H9 (cell line): ENCODE measurements around the gene TUT4. TPM values are rescaled to one million over a fixed set of nuclear protein-coding genes. Genes with fewer than 3 reads are reported as not detected.

ENCODE experiments used
- DNase-seq: peaks from one replicate; pipeline ENCODE4 v3.0.0-alpha.2; 2017
- H2AFZ ChIP-seq: one replicate; pipeline ENCODE4 v1.6.1; 2013; ENCODE audit warnings: mild to moderate bottlenecking, low read length, control low read depth, moderate library complexity
- H2AK5ac ChIP-seq: 2 replicates; pipeline ENCODE4 v1.6.1; 2013; ENCODE audit warnings: low read length, control low read depth, mixed read lengths; ENCODE audit not compliant: insufficient read length
- H2BK120ac ChIP-seq: one replicate; pipeline ENCODE4 v1.6.1; 2013; ENCODE audit warnings: low read depth, mild to moderate bottlenecking, low read length, control low read depth, inconsistent platforms; ENCODE audit not compliant: poor library complexity, severe bottlenecking
- H2BK12ac ChIP-seq: 2 replicates; pipeline ENCODE4 v1.6.1; 2013; ENCODE audit warnings: low read length, control low read depth, mixed read lengths, low read depth; ENCODE audit not compliant: insufficient read length
- H2BK15ac ChIP-seq: 2 replicates; pipeline ENCODE4 v1.6.1; 2013; ENCODE audit warnings: low read depth, low read length, control low read depth
- H2BK20ac ChIP-seq: one replicate; pipeline ENCODE4 v1.6.1; 2013; ENCODE audit warnings: low read depth, mild to moderate bottlenecking, low read length, control low read depth, inconsistent platforms; ENCODE audit not compliant: poor library complexity, severe bottlenecking
- H2BK5ac ChIP-seq: 2 replicates; pipeline ENCODE4 v1.6.1; 2013; ENCODE audit warnings: low read length, control low read depth, mixed read lengths; ENCODE audit not compliant: insufficient read length
- H3K14ac ChIP-seq: 2 replicates; pipeline ENCODE4 v1.6.1; 2013; ENCODE audit warnings: low read length, control low read depth; ENCODE audit not compliant: insufficient read depth
- H3K18ac ChIP-seq: 2 replicates; pipeline ENCODE4 v1.6.1; 2013; ENCODE audit warnings: low read depth, mild to moderate bottlenecking, mixed read lengths, low read length, control low read depth; ENCODE audit not compliant: insufficient read length
- H3K23ac ChIP-seq: 2 replicates; pipeline ENCODE4 v1.6.1; 2013; ENCODE audit warnings: low read length, control low read depth, mixed read lengths, low read depth; ENCODE audit not compliant: insufficient read length
- H3K23me2 ChIP-seq: 2 replicates; pipeline ENCODE4 v1.6.1; 2013; ENCODE audit warnings: low read depth, mild to moderate bottlenecking, mixed read lengths, low read length, control low read depth; ENCODE audit not compliant: insufficient read length, poor library complexity, severe bottlenecking
- H3K27ac ChIP-seq: 2 replicates; pipeline ENCODE4 v1.5.1; 2013; ENCODE audit warnings: low read length, control low read depth, mixed read lengths, low read depth; ENCODE audit not compliant: insufficient read length
- H3K27me3 ChIP-seq: 2 replicates; pipeline ENCODE4 v1.6.1; 2013; ENCODE audit warnings: low read length, control low read depth, inconsistent platforms; ENCODE audit not compliant: insufficient read depth
- H3K4ac ChIP-seq: 2 replicates; pipeline ENCODE4 v1.6.1; 2013; ENCODE audit warnings: low read depth, mild to moderate bottlenecking, control low read depth, inconsistent platforms, low read length, moderate library complexity
- H3K4me1 ChIP-seq: 2 replicates; pipeline ENCODE4 v1.6.1; 2013; ENCODE audit warnings: low read length, control low read depth, inconsistent platforms; ENCODE audit not compliant: insufficient read depth
- H3K4me2 ChIP-seq: 2 replicates; pipeline ENCODE4 v1.6.1; 2013; ENCODE audit warnings: low read length, control low read depth, mixed read lengths; ENCODE audit not compliant: insufficient read length, insufficient read depth
- H3K56ac ChIP-seq: 2 replicates; pipeline ENCODE4 v1.6.1; 2013; ENCODE audit warnings: low read depth, mild to moderate bottlenecking, mixed read lengths, low read length, control low read depth; ENCODE audit not compliant: insufficient read length
- H3K79me1 ChIP-seq: 2 replicates; pipeline ENCODE4 v1.6.1; 2013; ENCODE audit warnings: low read depth, mild to moderate bottlenecking, moderate library complexity, low read length, control low read depth, inconsistent platforms; ENCODE audit not compliant: insufficient read depth, poor library complexity, severe bottlenecking
- H3K79me2 ChIP-seq: 2 replicates; pipeline ENCODE4 v1.6.1; 2013; ENCODE audit warnings: low read length, control low read depth, inconsistent platforms; ENCODE audit not compliant: insufficient read depth
- H3K9ac ChIP-seq: 2 replicates; pipeline ENCODE4 v1.6.1; 2013; ENCODE audit warnings: low read length, control low read depth, mixed read lengths; ENCODE audit not compliant: insufficient read length; ENCODE audit errors: extremely low read depth
- H3K9me3 ChIP-seq: one replicate; pipeline ENCODE4 v1.6.1; 2013; ENCODE audit warnings: low read depth, low read length, inconsistent platforms; ENCODE audit not compliant: control insufficient read depth
- H3T11ph ChIP-seq: one replicate; pipeline ENCODE4 v1.6.1; 2013; ENCODE audit warnings: mild to moderate bottlenecking, low read length, control low read depth, inconsistent platforms
- H4K20me1 ChIP-seq: one replicate; pipeline ENCODE4 v1.6.1; 2013; ENCODE audit not compliant: control insufficient read depth, insufficient read length, insufficient read depth
- H4K5ac ChIP-seq: 2 replicates; pipeline ENCODE4 v1.6.1; 2013; ENCODE audit warnings: low read depth, mild to moderate bottlenecking, mixed read lengths, low read length, control low read depth; ENCODE audit not compliant: insufficient read length
- H4K8ac ChIP-seq: replicated peaks from 2 replicates; pipeline ENCODE4 v1.6.1; 2013; ENCODE audit warnings: low read length, control low read depth, mixed read lengths, low read depth; ENCODE audit not compliant: insufficient read length
- H4K91ac ChIP-seq: 2 replicates; pipeline ENCODE4 v1.6.1; 2013; ENCODE audit warnings: low read depth, mild to moderate bottlenecking, moderate library complexity, mixed read lengths, low read length, control low read depth; ENCODE audit not compliant: insufficient read length
- H3K27ac Mint-ChIP-seq, 3 experiments: 2 replicates in 2 of 3; 3 replicates in 1 of 3; pipeline ENCODE4 v1.8.0; 2020 to 2021; ENCODE audit warnings: mixed read lengths in 3 of 3, mild to moderate bottlenecking in 1 of 3, moderate library complexity in 1 of 3
- H3K27me3 Mint-ChIP-seq: 2 replicates; pipeline ENCODE4 v1.8.0; 2021; ENCODE audit warnings: low read depth, mild to moderate bottlenecking, moderate library complexity, mixed read lengths
- H3K36me3 Mint-ChIP-seq, 3 experiments: 2 replicates in 2 of 3; 3 replicates in 1 of 3; pipeline ENCODE4 v1.8.0; 2020 to 2021; ENCODE audit warnings: low read depth in 3 of 3, mixed read lengths in 3 of 3; ENCODE audit not compliant: insufficient read depth in 1 of 3
- H3K4me1 Mint-ChIP-seq, 2 experiments: 2 replicates each; pipeline ENCODE4 v1.8.0; 2020; ENCODE audit warnings: mixed read lengths in 2 of 2
- H3K4me3 Mint-ChIP-seq, 2 experiments: 2 replicates in 1 of 2; 3 replicates in 1 of 2; pipeline ENCODE4 v1.8.0; 2020 to 2021; ENCODE audit warnings: mild to moderate bottlenecking in 2 of 2, mixed read lengths in 2 of 2, moderate library complexity in 1 of 2
- H3K9me3 Mint-ChIP-seq, 2 experiments: 2 replicates in 1 of 2; 3 replicates in 1 of 2; pipeline ENCODE4 v1.8.0; 2020; ENCODE audit warnings: mild to moderate bottlenecking in 2 of 2, mixed read lengths in 2 of 2, moderate library complexity in 1 of 2
- WGBS: extraction: QIAGEN DNeasy Blood & Tissue Kit; methylation state at CpG from one replicate; pipeline ENCODE4 v1.1.7; 2013; ENCODE audit warnings: missing lambda C conversion rate, low lambda C conversion rate, mixed read lengths; ENCODE audit not compliant: insufficient read length; ENCODE audit errors: extremely low coverage; 5-methylcytosine and 5-hydroxymethylcytosine counted together
- total RNA-seq: library from RNA; stranded (reverse); gene quantifications from 2 replicates; pipeline ENCODE4 v1.2.1, GENCODE V29; 2021
- TF ChIP-seq, protein P1 (sequence below): fragments of 200-600 bp; sonication (generic); conservative IDR thresholded peaks from 3 replicates; pipeline ENCODE4 v1.8.0; 2021; ENCODE audit warnings: antibody characterized with exemption, mild to moderate bottlenecking

The TUT4 gene
- total RNA-seq, 1 experiment from 2014 or later: 59.3 TPM

DNA sequence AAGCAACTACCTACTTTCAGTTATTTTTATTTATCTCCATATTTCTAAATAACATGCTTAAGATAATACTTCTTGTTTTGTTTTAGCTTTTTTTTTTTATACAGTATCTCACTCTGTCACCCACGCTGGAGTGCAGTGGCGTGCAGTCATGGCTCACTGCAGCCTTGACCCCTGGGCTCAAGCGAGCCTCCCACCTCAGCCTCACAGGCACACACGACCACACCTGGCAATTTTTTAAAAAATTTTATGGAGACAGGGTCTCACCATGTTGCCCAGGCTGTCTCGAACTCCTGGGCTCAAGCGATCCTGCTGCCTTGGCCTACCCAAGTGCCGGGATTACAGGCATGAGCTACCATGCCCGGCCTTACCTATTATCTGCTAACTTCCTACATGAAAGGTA is 20.6 kb downstream of the TUT4 start:
- no peak overlapping the region for H3K14ac ChIP-seq
- Mint-ChIP-seq H3K4me3 (no peak overlapping the region), H3K9me3 (peaks cover 8 to 12% of the 10 kb centered on the region in 2 experiments; a peak in 4 of 5 replicates), H3K4me1 (peaks cover 8% of the 10 kb centered on the region in 2 experiments; a peak in 3 of 4 replicates), H3K27me3 (no peaks in the 10 kb centered on the region), H3K36me3 (peaks cover 14 to 24% (median 22%) of the 10 kb centered on the region in 3 experiments), H3K27ac (peak overlapping the region in 1 of 3 experiments; percentile 4; a peak in 1 of 7 replicates)
- peaks cover 3% of the 10 kb centered on the region; the same call in 1 of the 2 replicates for H3K79me2 ChIP-seq
- H2BK20ac ChIP-seq: no peak overlapping the region
- H2BK15ac ChIP-seq: no peak overlapping the region
- no peak overlapping the region for H3K56ac ChIP-seq
- H2AK5ac ChIP-seq: no peak overlapping the region
- H3K79me1 ChIP-seq: peaks cover 8% of the 10 kb centered on the region
- H3K4ac ChIP-seq: no peak overlapping the region
- H3K27me3 ChIP-seq: no peaks in the 10 kb centered on the region
- no peaks in the 10 kb centered on the region for H3K9me3 ChIP-seq
- no peak overlapping the region for H2BK5ac ChIP-seq
- no peak overlapping the region for H3K9ac ChIP-seq
- no peak overlapping the region for H2BK120ac ChIP-seq
- H2BK12ac ChIP-seq: no peak overlapping the region
- no CpG with 5 or more reads among the region's 8 CpGs for WGBS
- H4K91ac ChIP-seq: no peak overlapping the region
- H3K23ac ChIP-seq: no peak overlapping the region
- H2AFZ ChIP-seq: no peak overlapping the region
- no peak overlapping the region for H4K8ac ChIP-seq
- DNase-seq: no peak
- H3K27ac ChIP-seq: no peak overlapping the region
- H3T11ph ChIP-seq: no peak overlapping the region
- no peak overlapping the region for H3K4me2 ChIP-seq
- no peak overlapping the region for H3K18ac ChIP-seq
- TF ChIP-seq, protein P1, sequence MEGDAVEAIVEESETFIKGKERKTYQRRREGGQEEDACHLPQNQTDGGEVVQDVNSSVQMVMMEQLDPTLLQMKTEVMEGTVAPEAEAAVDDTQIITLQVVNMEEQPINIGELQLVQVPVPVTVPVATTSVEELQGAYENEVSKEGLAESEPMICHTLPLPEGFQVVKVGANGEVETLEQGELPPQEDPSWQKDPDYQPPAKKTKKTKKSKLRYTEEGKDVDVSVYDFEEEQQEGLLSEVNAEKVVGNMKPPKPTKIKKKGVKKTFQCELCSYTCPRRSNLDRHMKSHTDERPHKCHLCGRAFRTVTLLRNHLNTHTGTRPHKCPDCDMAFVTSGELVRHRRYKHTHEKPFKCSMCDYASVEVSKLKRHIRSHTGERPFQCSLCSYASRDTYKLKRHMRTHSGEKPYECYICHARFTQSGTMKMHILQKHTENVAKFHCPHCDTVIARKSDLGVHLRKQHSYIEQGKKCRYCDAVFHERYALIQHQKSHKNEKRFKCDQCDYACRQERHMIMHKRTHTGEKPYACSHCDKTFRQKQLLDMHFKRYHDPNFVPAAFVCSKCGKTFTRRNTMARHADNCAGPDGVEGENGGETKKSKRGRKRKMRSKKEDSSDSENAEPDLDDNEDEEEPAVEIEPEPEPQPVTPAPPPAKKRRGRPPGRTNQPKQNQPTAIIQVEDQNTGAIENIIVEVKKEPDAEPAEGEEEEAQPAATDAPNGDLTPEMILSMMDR: no peak
- no peak overlapping the region for H4K5ac ChIP-seq
- H4K20me1 ChIP-seq: no peaks in the 10 kb centered on the region
- no peaks in the 10 kb centered on the region for H3K23me2 ChIP-seq
- H3K4me1 ChIP-seq: no peaks in the 10 kb centered on the region
